Smooth muscle cell (in vitro differentiated cells): ENCODE measurements around the gene CR2. TPM values are rescaled to one million over a fixed set of nuclear protein-coding genes. Genes with fewer than 3 reads are reported as not detected.
A peak's percentile ranks its signal among the peaks of the same experiment; 100 is the strongest.

Source experiments
- DNase-seq: peaks from one replicate; lab custom pipeline; 2025; ENCODE audit not compliant: unreplicated experiment; lab: John Stamatoyannopoulos, UW
- H2AFZ ChIP-seq: fragments of 200-600 bp; sonication (generic); 2 replicates; pipeline ENCODE4 v1.6.0; 2016; ENCODE audit warnings: antibody characterized with exemption, low read depth, mild to moderate bottlenecking
- H3F3A ChIP-seq: fragments of 200-600 bp; sonication (generic); 2 replicates; pipeline ENCODE4 v1.6.0; 2017; ENCODE audit warnings: antibody characterized with exemption, low read depth
- H3K27ac ChIP-seq: fragments of 200-600 bp; sonication (generic); 2 replicates; pipeline ENCODE4 v1.5.1; 2016; ENCODE audit warnings: low read depth, mild to moderate bottlenecking
- H3K27me3 ChIP-seq: fragments of 200-600 bp; sonication (generic); 2 replicates; pipeline ENCODE4 v1.6.1; 2016; ENCODE audit warnings: low read depth, mild to moderate bottlenecking
- H3K36me3 ChIP-seq: fragments of 200-600 bp; sonication (generic); 2 replicates; pipeline ENCODE4 v1.5.1; 2016; ENCODE audit warnings: low read depth
- H3K4me1 ChIP-seq: fragments of 200-600 bp; sonication (generic); 2 replicates; pipeline ENCODE4 v1.5.1; 2016; ENCODE audit warnings: low read depth
- H3K4me2 ChIP-seq: fragments of 200-600 bp; sonication (generic); 2 replicates; pipeline ENCODE4 v1.6.0; 2016; ENCODE audit warnings: mild to moderate bottlenecking
- H3K4me3 ChIP-seq: fragments of 200-600 bp; sonication (generic); 2 replicates; pipeline ENCODE4 v1.5.1; 2016; ENCODE audit warnings: mild to moderate bottlenecking
- H3K79me2 ChIP-seq: fragments of 200-600 bp; sonication (generic); 2 replicates; pipeline ENCODE4 v1.6.0; 2016; ENCODE audit warnings: low read depth, mild to moderate bottlenecking
- H3K9ac ChIP-seq: fragments of 200-600 bp; sonication (generic); 2 replicates; pipeline ENCODE4 v1.6.0; 2016; ENCODE audit warnings: low read depth
- H3K9me3 ChIP-seq: fragments of 200-600 bp; sonication (generic); replicated peaks from 2 replicates; pipeline ENCODE4 v1.5.1; 2016; ENCODE audit warnings: low read depth
- H4K20me1 ChIP-seq: fragments of 200-600 bp; sonication (generic); 2 replicates; pipeline ENCODE4 v1.6.0; 2016; ENCODE audit warnings: low read depth
- CTCF ChIP-seq: fragments of 200-600 bp; sonication (generic); IDR thresholded peaks from 2 replicates; pipeline ENCODE4 v1.5.1; 2017; ENCODE audit warnings: borderline replicate concordance, mild to moderate bottlenecking, antibody characterized with exemption; ENCODE audit not compliant: insufficient read depth, poor library complexity, severe bottlenecking
- WGBS: methylation state at CpG from one replicate; pipeline ENCODE4 v1.1.7; 2016; ENCODE audit warnings: low lambda C conversion rate; 5-methylcytosine and 5-hydroxymethylcytosine counted together
- polyA plus RNA-seq: library from polyadenylated mRNA; unstranded; fragments of >200 nt; fragmentation: Nextera tagmentation; extraction: Ambion mirVana; gene quantifications from 2 replicates; pipeline ENCODE4 v1.2.1, GENCODE V29; 2016
- total RNA-seq: library from RNA; depleted of rRNA; stranded (reverse); fragments of >200 nt; gene quantifications from 2 replicates; pipeline ENCODE4 v1.2.3, GENCODE V29; 2014

CR2 gene
- total RNA-seq: 0.04 TPM in 1 of 2 replicates, not detected in the other
- not detected in 2 replicates for polyA plus RNA-seq

GRCh38 chr1:207454046-207454964, at the start of gene CR2:
Gene CR2 (plus strand): TSS chr1:207454328. CDS start chr1:207454419, 91 bp downstream.
- 2% methylated on average over 71 of the region's 75 CpGs for WGBS
- Histone ChIP-seq H3K4me2 (peak within 1 kb of the TSS; percentile 87), H3F3A (no peaks in the 10 kb centered on the region), H3K79me2 (no peaks in the 10 kb centered on the region), H3K9me3 (no peaks in the 10 kb centered on the region), H3K36me3 (no peaks in the 10 kb centered on the region), H4K20me1 (no peaks in the 10 kb centered on the region), H3K4me1 (no peaks in the 10 kb centered on the region), H3K27ac (no peak within 1 kb of the TSS), H3K9ac (no peak within 1 kb of the TSS), H3K27me3 (peaks cover 100% of the 10 kb centered on the region), H2AFZ (no peak within 1 kb of the TSS), H3K4me3 (peak within 1 kb of the TSS; percentile 47)
- TF ChIP-seq CTCF: peak; percentile 8
- DNase-seq: no peak

GRCh38 chr1:207404849-207405525, 49.1 kb upstream of the CR2 start:
- no peak for DNase-seq
- Histone ChIP-seq H3K9ac (no peak overlapping the region), H3K4me2 (no peak overlapping the region), H3K4me3 (no peak overlapping the region), H3K79me2 (no peaks in the 10 kb centered on the region), H2AFZ (no peak overlapping the region), H3K9me3 (no peaks in the 10 kb centered on the region), H3F3A (no peaks in the 10 kb centered on the region), H3K27ac (no peak overlapping the region), H3K4me1 (no peaks in the 10 kb centered on the region), H3K27me3 (peaks cover 8% of the 10 kb centered on the region), H4K20me1 (no peaks in the 10 kb centered on the region), H3K36me3 (no peaks in the 10 kb centered on the region)
- peak; percentile 85 for TF ChIP-seq CTCF
- 83% methylated on average over 6 of the region's 6 CpGs for WGBS

- Histone ChIP-seq H3K27ac (no peak overlapping the region), H4K20me1 (no peaks in the 10 kb centered on the region), H3K4me3 (no peak overlapping the region), H3K27me3 (peaks cover 8% of the 10 kb centered on the region), H3K4me2 (no peak overlapping the region), H3F3A (no peaks in the 10 kb centered on the region), H3K79me2 (no peaks in the 10 kb centered on the region), H3K4me1 (no peaks in the 10 kb centered on the region), H2AFZ (no peak overlapping the region), H3K9ac (no peak overlapping the region), H3K9me3 (no peaks in the 10 kb centered on the region), H3K36me3 (no peaks in the 10 kb centered on the region)
- TF ChIP-seq CTCF: no peak
- DNase-seq: no peak
Measured at GRCh38 chr1:207405814-207406213, 48.3 kb upstream of the CR2 start.
